Measurements from ENCODE around the gene RREB1.

GRCh38 chr6:7163661-7164071 lies 55.9 kb downstream of the RREB1 start:
- TF ChIP-seq CTCF (IDR thresholded peaks at IDR 0.05; ENCODE audit: insufficient read depth, low read length, poor library complexity, severe bottlenecking), result no peak
- no peak for TF ChIP-seq EZH2phosphoT487 (conservative IDR thresholded peaks at IDR 0.05; ENCODE audit: low read length)
